HG03064 (cell line): ENCODE results near the gene DOCK10.

Experiments
- ATAC-seq: cut with Tn5 transposase; IDR thresholded peaks from one replicate; pipeline ENCODE4 v1.9.1; 2021; ENCODE audit warnings: low read depth; ENCODE audit not compliant: unreplicated experiment

The DOCK10 gene

DNA sequence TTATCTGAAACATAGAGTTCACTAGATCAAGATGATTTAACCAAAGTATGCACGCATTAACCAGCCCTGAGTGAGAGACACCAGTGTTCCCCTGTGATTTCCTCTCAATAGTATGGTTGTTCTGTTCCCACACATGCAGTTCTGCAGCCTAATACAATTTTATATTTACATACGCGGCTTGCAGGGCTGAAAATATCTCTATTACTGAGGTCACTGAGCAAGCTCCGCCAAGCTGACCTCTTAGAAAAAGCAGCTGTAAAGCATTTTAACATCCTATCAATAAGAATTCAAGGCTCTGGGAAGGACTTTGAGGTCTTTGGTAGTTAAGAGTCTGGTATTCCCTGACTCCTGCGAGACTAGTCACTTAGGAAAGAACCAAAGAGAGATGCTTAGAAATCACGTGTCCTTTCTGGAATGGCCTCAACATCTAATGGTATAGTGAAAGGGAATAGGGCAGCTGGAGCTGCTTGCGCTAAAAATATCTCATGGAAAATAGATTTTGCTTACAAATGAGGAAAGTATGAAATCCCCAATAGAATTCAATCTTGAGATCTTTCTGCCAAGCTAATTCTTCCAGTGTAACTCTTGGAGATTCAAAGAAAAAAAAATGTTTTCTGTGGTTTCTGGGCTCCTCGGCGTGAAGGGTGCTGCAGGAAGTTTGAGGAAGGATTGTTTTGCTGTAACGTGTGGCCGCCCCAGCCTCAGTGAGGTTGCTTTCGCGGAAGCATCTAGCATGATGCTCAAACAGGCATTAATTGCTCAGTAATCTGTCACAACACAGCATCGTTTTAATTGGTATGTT, 59.2 kb downstream of the DOCK10 start:
- peak; percentile 66 for ATAC-seq

- ATAC-seq, result no peak
Observed at GRCh38 chr2:224982226-224982625, 60.0 kb downstream of the DOCK10 start.

- ATAC-seq, result peak; percentile 48
Observed at GRCh38 chr2:224976629-224977525, 65.4 kb downstream of the DOCK10 start.

DNA sequence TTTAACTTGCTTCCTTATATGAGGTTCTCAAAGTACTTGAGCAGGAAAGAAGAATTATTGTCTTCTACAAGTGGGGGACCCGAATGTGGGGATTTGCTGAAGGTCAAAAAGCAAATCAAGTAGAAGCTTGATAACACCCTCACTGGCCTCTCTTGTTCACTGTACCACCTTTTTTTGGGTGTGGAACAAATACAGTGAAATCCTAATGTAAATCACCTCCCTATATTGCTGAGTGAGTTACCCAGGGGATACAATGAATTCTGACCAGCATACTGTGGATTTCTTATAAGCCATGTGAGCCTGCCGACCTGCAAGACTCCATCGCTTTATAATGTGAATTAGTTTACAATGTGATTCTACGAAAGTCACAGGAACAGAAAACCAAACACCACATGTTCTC, 66.5 kb downstream of the DOCK10 start:
- ATAC-seq, result no peak

- ATAC-seq, result no peak
Observed at GRCh38 chr2:224973112-224974016, 68.9 kb downstream of the DOCK10 start.

DNA sequence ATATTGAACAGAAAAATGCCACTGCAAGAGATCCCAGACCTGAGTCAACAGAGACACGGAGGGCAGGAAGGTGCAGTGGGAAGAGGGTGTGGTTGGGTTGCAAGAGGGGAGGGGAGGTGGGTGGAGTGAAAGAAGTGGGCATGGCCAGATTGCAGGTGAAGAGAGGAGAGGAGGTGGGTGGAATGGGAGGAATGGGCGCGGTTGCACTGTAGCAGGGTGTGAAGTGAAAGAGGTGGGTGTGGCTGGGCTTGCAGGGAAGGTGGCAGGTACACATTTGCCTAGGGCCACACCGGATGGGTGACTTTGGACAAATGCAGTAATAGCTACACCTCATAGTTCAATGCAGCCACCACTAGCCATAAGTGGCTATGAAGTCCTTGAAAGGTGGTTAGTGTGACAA, 71.1 kb downstream of the DOCK10 start:
- no peak for ATAC-seq

DNA sequence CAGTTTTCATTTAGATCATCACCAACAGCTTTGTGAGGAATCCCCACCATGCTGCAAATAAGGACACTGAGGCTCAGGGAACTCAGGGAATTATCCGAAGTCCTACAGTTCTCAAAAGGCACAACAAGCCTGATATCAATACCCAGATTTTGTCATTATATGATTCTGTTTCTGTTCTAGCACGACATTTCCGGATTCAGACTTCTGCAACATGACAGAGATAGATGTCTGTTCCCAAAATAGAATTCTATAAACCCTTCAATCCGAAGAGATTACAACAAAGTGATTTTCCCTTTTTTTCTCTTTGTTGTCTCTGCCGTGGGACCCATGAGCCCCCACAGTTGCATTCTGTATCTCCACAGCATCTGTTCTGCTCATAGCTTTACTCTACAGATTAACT, 72.0 kb downstream of the DOCK10 start:
- ATAC-seq, result peak; percentile 36

GRCh38 chr2:224969633-224970260, 72.5 kb downstream of the DOCK10 start:
- peak; percentile 64 for ATAC-seq

GRCh38 chr2:224969095-224969494, 73.2 kb downstream of the DOCK10 start:
- ATAC-seq, result no peak

DNA sequence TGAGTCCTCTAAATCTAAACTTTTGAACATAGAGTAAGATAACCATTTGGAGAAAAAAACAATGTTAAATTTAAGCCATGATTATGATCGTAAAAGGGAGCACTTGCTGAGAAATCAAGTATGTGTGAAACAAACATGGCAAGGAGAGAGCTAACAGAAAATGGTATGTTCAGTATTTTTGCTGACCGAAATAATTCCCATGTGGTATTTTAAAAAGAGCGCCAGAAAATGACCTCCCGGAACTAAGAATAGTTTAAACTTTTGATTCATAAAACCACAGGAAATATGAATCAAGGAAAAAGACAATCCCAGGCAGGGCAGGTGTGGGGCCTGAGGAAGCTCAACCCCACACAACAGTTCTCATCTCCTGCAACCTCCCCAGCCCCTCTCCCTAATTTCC, 74.2 kb downstream of the DOCK10 start:
- no peak for ATAC-seq

- no peak for ATAC-seq
Observed at GRCh38 chr2:224966613-224967012, 75.7 kb downstream of the DOCK10 start.

- no peak for ATAC-seq
Observed at GRCh38 chr2:224959556-224959955, 82.7 kb downstream of the DOCK10 start.

GRCh38 chr2:224958873-224959272, 83.4 kb downstream of the DOCK10 start:
- ATAC-seq, result no peak

GRCh38 chr2:224958462-224958857, 83.8 kb downstream of the DOCK10 start:
- no peak for ATAC-seq

DNA sequence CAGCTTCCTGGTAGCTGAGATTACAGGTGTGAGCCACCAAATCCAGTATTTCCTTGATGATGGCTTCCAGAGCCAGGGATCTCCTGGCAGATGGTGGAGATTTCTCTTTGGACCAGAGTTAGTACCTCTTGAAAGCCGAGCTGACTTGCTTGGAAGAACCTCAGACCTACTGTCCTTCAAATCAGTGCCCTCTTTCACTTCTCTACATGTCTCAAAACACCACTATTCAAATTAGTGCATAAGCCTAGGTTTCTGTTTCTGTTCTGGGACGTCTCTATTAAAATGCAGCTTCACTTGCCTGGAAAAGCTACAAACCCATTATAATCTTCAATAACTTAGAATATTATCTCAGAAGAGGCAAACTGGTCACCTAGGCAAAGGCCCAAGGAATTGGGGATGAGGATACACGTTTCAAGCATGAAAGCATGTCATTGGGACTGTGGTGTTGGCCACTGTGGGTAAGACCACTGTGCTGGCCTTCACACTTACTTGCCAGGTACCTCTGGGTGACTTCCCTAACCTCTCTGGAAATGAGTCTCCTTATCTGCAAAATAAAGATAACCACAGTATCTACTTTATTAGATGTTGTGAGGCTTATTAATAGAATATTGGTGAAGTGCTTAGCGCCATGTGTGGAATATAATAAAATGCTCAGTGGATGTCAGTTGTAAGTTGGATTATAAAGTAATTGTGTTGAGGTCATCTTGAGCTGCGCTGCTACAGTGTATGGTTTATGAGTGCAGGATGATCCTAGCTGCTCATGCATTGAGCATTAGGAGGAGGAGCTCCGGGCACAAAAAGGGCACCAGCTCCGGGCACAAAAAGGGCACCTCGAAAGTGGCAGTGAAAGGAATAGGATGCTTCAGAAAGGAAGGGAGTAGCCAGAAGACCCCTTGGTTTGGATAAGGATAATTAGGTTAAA, 84.5 kb downstream of the DOCK10 start:
- peak; percentile 81 for ATAC-seq

DNA sequence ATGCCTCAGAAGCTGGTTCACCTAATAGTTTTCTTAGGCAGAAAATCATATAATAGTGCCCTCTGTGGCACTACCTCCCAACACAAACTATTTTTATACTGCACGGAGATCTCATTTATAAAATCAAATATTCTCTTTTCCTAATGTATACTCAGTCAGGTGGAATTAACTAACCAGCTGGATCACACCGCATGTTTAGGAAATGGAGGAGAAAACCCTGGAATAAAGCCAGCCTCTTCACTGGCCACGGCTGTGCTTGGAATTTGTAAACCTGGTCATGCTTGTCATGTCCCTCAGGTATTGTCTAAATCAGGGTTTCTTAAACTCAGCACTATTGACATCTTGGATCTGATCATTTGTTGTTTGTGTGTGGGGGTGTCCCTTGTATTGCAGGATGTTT, 85.6 kb downstream of the DOCK10 start:
- no peak for ATAC-seq

GRCh38 chr2:224954980-224955379, 87.3 kb downstream of the DOCK10 start:
- ATAC-seq, result peak; percentile 35

- ATAC-seq, result peak; percentile 47
Observed at GRCh38 chr2:224952936-224953657, 89.2 kb downstream of the DOCK10 start.
